Measurements from ENCODE around the gene CRACDL.

CRACDL gene

DNA sequence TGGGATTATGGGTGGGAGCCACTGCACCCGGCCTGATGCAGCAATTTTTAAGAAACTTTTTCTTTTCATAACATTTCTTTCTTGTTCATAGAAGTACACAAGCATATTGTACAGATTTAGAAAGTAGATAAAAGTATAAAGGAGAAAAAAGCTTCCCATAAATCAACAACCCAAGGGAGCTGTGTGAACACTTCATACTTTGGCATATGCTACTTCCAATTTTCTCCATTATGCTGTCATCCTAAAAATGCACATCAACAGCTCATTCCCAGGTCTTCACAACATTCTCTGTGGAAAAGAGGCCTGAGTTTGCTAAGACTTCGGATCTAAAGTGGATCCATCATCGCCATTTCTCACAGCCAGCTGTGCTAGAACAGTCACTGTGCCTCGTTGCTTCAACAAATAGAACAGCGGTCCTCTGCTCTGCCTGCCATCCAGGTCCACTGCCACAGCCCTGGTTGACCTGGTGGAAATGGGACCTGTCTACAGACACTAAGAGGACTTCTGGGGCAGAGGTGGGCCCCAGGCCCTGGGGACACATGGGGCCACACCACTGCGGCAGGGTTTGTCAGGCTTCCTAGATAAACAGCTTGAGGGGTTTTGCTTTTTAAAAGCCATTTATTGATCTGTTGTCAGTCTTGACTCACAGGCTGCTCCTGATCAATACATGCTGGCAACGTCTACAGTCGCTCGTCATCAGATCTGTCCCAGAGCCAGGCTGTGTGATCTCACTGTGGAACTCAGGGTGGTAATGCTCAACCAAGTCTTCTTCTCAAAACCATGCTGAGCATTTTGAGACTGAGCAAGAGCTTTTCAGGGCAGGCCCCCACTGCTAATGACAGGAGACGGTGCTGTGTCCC is 132.4 kb downstream of the CRACDL start:
- DNase-seq (ENCODE audit: low read depth) = no peak

DNA sequence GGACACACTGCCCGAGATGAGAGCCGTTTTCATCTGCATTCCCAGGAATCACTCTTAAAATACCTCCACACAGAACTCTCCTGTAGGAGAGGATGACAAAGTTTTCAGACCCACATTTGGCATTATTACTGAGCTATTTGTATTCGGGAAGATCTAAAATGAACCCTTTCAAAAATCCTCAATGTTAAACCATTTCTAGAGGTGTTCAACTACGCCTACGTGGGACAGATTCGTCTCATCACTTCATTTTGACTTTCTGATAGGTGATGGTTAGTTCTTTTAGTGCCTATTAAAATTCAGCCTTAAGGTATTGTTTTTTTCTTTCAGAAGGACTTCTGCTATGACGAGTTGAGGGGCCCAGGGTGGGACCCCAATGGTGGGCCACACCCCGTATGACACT is 133.7 kb downstream of the CRACDL start:
- no peak for DNase-seq (ENCODE audit: low read depth)

GRCh38 chr2:98801921-98802321 is 134.1 kb downstream of the CRACDL start:
- no peak for DNase-seq (ENCODE audit: low read depth)

GRCh38 chr2:98801286-98801685 is 134.7 kb downstream of the CRACDL start:
- DNase-seq (ENCODE audit: low read depth) = no peak

- DNase-seq (ENCODE audit: low read depth) = no peak
These were observed 135.5 kb downstream of the CRACDL start for GRCh38 chr2:98800330-98801064.

DNA sequence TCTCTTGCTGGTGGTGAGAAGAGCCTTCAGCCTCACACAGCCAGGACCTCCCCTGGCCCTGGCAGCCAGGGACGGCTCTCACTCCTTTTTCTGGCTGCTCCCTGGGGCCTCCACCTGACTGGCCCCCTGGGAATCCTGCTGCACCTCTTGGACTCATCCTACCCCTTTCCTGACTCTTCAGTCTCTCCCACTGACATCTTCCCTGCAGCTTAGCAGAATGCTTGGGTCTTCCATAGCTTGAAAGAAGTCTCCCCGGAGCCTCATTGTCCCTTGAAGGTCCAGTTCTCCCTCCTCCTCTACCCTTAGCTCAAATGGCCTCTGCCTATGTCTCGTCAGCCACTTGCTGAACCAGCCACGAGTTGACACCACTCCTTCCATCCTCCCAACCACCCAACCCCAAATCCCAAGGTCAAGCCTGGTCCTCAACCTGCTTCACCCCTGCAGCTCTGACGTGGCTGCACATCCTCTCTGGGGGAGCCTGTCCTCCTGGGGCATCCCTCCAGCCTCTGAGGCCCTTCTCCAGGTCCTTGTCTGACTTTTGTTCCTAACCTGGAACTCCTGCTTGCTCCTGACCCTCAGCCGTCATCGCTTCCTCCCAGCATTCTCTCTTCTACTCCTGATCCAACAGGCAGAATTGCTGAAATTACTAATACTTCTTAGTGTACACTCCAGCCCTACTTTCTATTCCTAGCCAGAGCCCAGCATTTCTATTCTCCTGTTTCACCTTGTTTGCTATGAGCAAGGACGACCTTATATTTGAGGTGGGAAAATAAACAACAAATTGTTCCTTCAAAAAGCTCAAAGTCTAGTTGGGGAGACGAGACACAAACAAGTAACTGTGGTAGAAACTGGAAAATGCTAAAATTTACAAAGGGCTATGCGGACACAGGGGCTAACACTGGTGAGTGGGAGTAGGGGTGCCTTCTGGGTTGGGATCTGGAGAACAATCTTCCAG is 136.4 kb downstream of the CRACDL start:
- DNase-seq (ENCODE audit: low read depth) = no peak

DNA sequence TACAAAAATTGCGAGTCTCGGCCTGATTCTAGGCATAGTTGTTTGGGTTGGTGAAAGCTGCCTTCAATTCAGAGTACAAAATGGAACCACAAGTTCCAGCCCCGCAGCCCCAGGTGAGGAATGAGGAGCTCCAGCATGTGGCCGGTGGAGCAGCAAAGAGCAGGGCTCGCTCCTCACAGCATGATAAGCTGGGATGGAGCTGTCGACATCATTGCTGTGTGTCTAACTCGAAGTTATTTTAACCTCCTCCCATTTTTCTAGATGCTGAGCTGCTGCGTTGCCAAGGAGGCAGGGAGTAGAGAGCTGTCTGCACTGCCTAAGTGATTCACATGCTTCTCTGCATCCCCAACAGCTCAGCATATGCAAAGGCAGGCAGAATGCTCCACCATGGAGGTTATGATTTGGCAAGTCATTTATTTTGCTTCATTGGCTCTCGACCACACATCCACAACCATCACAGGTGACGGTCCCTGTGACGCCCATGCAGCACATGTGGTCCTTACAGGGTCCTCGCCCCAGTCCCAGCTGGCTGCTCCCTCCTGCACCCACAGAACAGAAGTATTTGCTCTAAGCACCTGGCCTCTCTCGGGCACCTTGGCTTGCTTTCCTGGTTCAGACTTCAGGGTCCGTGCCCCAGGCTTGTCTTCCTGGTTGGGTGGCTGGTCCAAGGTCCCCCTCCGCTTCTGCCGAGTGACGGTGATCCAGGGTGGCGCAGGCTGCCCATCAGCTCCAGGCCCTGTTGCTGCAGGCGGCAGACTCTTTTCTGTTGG is 139.1 kb downstream of the CRACDL start:
- DNase-seq (ENCODE audit: low read depth) = no peak

- DNase-seq (ENCODE audit: low read depth) = no peak
These were observed 139.9 kb downstream of the CRACDL start for GRCh38 chr2:98795891-98796676.

- DNase-seq (ENCODE audit: low read depth) = no peak
These were observed 141.9 kb downstream of the CRACDL start for GRCh38 chr2:98793897-98794830.

DNA sequence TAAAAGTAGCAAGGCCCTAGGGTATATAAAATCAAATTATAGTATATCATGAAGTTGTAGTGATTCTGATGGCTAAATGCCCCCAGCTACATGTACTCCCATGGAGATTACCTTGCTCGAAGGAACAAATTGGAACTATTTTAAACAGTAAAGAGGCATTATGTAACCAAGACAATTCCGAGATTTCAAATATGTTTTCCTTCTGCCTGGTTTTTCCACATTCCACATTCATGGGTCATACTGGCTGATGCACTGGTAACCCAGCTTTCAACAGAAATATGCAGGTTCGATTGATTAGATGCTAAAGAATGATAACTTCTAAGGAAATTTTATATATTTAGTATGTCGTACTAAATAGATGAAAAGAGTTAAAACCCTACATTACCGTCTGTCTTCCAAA is 142.8 kb downstream of the CRACDL start:
- DNase-seq (ENCODE audit: low read depth) = no peak

- DNase-seq (ENCODE audit: low read depth) = no peak
These were observed 145.8 kb downstream of the CRACDL start for GRCh38 chr2:98790221-98790620.

DNA sequence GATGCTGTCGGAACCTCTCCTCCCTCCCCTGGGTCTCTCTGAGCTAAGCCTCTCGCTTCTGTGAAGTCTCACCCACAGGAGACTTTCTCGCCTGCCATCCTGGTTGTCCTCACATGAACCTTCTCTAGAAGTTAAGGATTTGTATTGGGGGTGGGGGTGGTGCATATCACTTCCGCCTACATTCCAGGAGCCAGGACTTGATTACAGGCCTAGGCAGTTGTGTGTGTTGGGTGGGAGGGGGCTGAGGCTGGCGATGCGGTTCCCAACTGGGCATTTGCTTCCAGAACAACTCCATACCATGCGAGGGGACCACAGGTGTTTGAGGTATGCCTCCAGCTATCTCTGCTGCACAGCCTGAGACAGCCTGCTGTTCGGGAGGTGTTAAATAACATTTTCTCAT is 148.3 kb downstream of the CRACDL start:
- no peak for DNase-seq (ENCODE audit: low read depth)

- DNase-seq (ENCODE audit: low read depth) = no peak
These were observed 149.8 kb downstream of the CRACDL start for GRCh38 chr2:98786179-98786578.

- no peak for DNase-seq (ENCODE audit: low read depth)
These were observed 153.5 kb downstream of the CRACDL start for GRCh38 chr2:98782570-98782969.

DNA sequence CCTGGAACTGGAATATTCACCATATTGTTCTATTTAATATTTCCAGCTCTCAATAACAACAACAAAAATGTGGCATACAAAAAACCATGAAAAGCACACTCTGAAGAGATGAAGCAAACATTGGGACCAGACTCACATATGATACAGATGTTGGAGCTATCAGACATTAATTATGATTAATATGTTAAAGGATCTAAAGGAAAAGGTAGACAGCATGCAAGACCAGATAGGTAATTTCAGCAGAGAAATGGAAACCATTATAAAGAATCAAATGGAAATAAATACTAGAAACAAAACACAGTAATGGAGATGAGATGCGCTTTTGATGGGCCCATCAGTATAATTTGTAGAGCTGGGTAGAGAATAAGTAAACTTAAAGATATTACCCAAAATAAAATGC is 154.2 kb downstream of the CRACDL start:
- DNase-seq (ENCODE audit: low read depth) = no peak

DNA sequence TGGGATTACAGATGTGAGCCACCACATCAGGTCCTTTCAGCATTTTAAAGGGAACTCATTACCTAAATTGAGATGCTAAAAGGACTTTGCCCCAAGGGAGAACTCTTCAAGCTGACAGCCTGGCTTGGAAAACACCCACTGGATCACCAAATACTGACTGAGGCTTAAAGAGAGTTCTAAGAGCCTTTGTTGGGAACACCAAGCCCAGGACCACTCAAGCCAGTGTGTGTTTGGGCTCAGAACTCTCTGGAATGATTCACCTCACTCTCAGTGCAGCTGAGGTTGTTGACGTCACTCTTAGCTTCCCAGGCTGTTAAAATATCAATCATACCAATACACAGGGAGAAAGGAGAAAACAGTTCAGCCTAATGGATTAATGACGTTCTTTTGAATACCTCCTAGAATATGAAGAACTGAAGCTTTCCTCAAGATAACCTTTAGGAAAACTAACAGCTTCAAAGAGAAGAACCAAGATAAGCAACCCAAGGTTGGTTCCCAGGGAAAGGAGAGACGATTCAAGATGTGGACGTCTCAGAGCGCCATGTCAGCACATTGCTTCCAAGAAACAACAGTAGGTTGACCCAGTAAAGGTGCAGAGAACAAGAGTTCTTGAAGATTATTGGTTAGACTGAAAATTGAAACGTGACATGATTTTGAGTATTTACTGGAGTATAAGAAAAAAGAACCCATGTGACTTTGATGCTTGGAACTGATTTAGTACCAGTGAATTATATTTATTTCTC is 157.1 kb downstream of the CRACDL start:
- no peak for DNase-seq (ENCODE audit: low read depth)

- DNase-seq (ENCODE audit: low read depth) = no peak
These were observed 157.9 kb downstream of the CRACDL start for GRCh38 chr2:98778151-98778550.

DNA sequence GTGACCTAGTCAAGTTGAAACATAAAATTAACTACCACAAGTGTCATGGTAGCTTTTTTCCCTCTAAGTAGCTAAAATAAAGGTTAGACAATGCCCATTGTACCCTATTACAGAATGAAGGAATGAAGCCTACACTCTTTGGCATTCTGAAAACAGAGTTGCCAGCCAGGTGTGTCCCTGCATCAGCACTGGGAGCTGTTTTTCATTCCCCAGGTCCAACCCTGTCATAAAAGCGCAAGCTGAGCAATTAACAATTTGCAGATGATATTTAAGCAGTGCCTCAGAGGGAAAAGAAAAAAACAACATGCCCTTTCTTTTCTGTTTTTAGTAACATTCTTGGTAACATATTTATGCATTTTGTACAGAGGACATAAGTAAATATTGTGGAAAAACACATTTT is 158.3 kb downstream of the CRACDL start:
- DNase-seq (ENCODE audit: low read depth) = no peak

DNA sequence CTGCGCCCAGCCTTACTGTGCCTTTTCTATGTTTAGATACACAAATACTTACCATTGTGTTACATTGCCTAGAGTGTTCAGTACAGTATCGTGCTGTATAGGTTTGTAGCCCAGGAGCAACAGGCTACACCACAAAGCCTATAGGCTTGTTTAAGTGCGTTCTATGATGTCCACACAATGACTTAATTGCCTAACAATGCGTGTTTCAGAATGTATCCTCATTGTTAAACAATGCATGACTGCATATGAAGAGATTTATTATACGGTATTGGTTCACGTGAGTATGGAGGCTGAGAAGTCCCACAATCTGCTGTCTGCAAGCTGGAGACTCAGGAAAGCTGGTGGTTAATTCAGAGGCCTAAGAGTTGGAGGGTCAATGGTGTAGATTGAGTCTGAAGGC is 158.9 kb downstream of the CRACDL start:
- no peak for DNase-seq (ENCODE audit: low read depth)
